Osteoblast (primary cell): ENCODE data around the gene VIT. TPM values are rescaled to one million over a fixed set of nuclear protein-coding genes. Genes with fewer than 3 reads are reported as not detected.

Experiments
- DNase-seq: peaks from one replicate; pipeline ENCODE4 v3.0.0; 2011; ENCODE audit warnings: low spot score, mixed read lengths; ENCODE audit not compliant: insufficient read length; ENCODE audit errors: missing footprints
- H2AFZ ChIP-seq: 2 replicates; pipeline ENCODE4 v1.6.0; 2011; ENCODE audit warnings: mild to moderate bottlenecking, low read length
- H3K27ac ChIP-seq: 2 replicates; pipeline ENCODE4 v1.5.1; 2011; ENCODE audit warnings: mild to moderate bottlenecking, low read depth, low read length, moderate library complexity
- H3K27me3 ChIP-seq: 2 replicates; pipeline ENCODE4 v1.6.0; 2012; ENCODE audit warnings: mild to moderate bottlenecking, control low read depth, inconsistent platforms, low read length, moderate library complexity; ENCODE audit not compliant: insufficient read depth
- H3K36me3 ChIP-seq: 2 replicates; pipeline ENCODE4 v1.5.1; 2011; ENCODE audit warnings: mild to moderate bottlenecking, low read length, control low read depth, moderate library complexity; ENCODE audit not compliant: insufficient read depth
- H3K4me1 ChIP-seq: 2 replicates; pipeline ENCODE4 v1.5.1; 2011; ENCODE audit warnings: mild to moderate bottlenecking, low read length, control low read depth, moderate library complexity; ENCODE audit not compliant: insufficient read depth
- H3K4me2 ChIP-seq: 2 replicates; pipeline ENCODE4 v1.6.0; 2011; ENCODE audit warnings: mild to moderate bottlenecking, low read length; ENCODE audit not compliant: insufficient read depth
- H3K4me3 ChIP-seq: fragments of 200-600 bp; sonication (generic); 3 replicates; pipeline ENCODE4 v1.5.1; 2012; ENCODE audit warnings: mild to moderate bottlenecking, low read length, inconsistent platforms; ENCODE audit not compliant: insufficient read depth
- H3K79me2 ChIP-seq: 2 replicates; pipeline ENCODE4 v1.6.0; 2012; ENCODE audit warnings: mild to moderate bottlenecking, low read length, control low read depth, inconsistent platforms; ENCODE audit not compliant: insufficient read depth
- H3K9me3 ChIP-seq: 2 replicates; pipeline ENCODE4 v1.5.1; 2011; ENCODE audit warnings: low read depth, low read length, control low read depth
- H4K20me1 ChIP-seq: 2 replicates; pipeline ENCODE4 v1.6.0; 2012; ENCODE audit warnings: mild to moderate bottlenecking, low read length, control low read depth; ENCODE audit not compliant: insufficient read depth
- total RNA-seq: library from RNA; depleted of rRNA; stranded (reverse); fragments of >200 nt; gene quantifications from 2 replicates; pipeline ENCODE4 v1.2.3, GENCODE V29; 2012
- TF ChIP-seq, protein P1 (sequence below): IDR thresholded peaks from 2 replicates; pipeline ENCODE4 v1.5.1; 2011; ENCODE audit warnings: mild to moderate bottlenecking, low read depth, low read length, moderate library complexity; ENCODE audit errors: extremely low read depth

The VIT gene
- total RNA-seq, 1 donor: 31.1 TPM

DNA sequence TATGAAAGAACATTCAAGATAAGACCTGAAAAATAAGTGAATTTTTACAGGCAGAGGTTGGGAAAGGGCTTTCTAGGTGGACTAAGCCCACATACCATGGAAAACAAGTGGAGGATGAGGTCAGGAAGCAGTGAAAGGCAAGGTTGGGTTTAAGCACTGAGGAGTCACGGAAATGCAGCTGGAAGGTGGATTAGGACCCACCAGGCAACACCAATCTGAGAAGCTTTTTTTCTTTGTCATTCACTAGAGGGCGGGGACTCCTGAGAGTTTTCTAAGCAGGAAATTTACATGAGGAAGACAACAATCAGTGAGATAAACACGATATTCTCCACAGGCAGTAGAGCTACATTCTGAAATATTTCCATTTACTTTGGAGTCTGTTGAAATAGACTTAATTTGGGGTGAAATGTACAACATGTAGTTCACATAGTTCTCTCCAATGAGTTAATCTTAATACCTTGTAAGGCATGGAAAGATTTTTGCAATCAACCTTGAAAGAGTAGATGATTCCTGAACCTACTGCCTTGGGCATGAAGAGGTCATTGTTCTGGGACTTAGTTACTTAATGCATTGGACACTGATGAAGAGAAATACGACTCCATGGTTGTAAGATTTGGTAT is 40.7 kb downstream of the VIT start:
- TF ChIP-seq, protein P1, sequence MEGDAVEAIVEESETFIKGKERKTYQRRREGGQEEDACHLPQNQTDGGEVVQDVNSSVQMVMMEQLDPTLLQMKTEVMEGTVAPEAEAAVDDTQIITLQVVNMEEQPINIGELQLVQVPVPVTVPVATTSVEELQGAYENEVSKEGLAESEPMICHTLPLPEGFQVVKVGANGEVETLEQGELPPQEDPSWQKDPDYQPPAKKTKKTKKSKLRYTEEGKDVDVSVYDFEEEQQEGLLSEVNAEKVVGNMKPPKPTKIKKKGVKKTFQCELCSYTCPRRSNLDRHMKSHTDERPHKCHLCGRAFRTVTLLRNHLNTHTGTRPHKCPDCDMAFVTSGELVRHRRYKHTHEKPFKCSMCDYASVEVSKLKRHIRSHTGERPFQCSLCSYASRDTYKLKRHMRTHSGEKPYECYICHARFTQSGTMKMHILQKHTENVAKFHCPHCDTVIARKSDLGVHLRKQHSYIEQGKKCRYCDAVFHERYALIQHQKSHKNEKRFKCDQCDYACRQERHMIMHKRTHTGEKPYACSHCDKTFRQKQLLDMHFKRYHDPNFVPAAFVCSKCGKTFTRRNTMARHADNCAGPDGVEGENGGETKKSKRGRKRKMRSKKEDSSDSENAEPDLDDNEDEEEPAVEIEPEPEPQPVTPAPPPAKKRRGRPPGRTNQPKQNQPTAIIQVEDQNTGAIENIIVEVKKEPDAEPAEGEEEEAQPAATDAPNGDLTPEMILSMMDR: no peak
- no peak for DNase-seq
- no peak overlapping the region for H3K27ac ChIP-seq
- no peak overlapping the region for H3K4me3 ChIP-seq
- peaks cover 2% of the 10 kb centered on the region for H3K36me3 ChIP-seq
- no peaks in the 10 kb centered on the region for H4K20me1 ChIP-seq
- H3K4me1 ChIP-seq: peaks cover 2% of the 10 kb centered on the region
- no peaks in the 10 kb centered on the region for H3K9me3 ChIP-seq
- no peaks in the 10 kb centered on the region for H3K79me2 ChIP-seq
- H3K27me3 ChIP-seq: no peaks in the 10 kb centered on the region
- no peak overlapping the region for H2AFZ ChIP-seq
- no peak overlapping the region for H3K4me2 ChIP-seq

DNA sequence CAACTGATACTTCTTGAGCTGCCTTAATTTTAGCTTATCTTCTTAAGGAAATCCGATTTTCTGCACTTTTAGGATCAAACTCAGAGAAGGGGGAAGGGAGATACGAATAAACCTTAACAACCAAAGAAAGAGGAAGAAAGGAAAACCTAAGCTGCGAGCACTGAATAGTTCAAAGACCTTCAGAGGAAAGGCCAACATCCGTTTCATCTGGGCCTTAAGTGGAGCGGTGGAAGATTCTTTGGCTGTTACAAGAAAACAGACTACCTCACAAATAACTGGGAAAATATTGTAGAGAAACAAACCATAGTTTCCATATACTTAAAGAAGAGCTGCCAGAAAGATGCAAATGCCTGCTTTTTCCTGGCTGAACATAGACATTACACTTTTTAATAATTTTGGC is 43.6 kb downstream of the VIT start:
- DNase-seq: no peak
- Histone ChIP-seq H3K79me2 (no peaks in the 10 kb centered on the region), H3K4me1 (no peaks in the 10 kb centered on the region), H3K27ac (no peak overlapping the region), H3K36me3 (no peaks in the 10 kb centered on the region), H2AFZ (no peak overlapping the region), H3K4me3 (no peak overlapping the region), H3K9me3 (no peaks in the 10 kb centered on the region), H3K27me3 (no peaks in the 10 kb centered on the region), H3K4me2 (no peak overlapping the region), H4K20me1 (no peaks in the 10 kb centered on the region)
- TF ChIP-seq, protein P1: no peak

DNA sequence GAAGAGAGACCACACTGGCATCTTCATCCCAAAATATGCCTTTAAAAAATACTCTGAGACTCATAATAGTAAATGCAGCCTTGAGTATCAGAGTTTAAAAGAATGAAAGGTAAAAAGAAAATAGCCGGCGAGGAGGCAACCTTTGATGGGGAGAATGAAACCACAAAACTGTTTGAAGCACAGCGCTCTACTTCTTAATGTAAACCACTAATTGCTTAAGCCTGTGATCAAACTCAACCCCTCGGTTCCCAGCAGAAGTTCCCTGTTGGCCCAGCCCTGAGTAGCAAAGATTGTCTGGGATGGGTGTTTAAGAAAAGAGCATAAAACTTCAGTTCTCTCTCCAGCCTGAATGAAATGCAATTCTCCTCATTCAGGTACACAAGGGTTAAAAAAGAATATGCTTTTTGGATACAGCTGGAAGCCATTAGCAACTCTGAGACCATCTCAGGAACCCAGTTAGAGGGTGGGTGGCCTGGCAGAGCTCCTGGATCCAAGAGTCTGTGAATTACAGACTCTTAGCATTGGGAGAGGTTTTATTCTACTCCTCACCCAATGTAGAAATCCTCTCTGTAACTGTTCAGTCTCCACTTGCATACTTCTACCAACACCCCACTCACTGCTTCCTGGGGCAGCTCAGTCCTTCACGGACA is 44.8 kb downstream of the VIT start:
- TF ChIP-seq, protein P1: no peak
- no peaks in the 10 kb centered on the region for H3K4me1 ChIP-seq
- no peak overlapping the region for H3K27ac ChIP-seq
- H4K20me1 ChIP-seq: no peaks in the 10 kb centered on the region
- H3K36me3 ChIP-seq: no peaks in the 10 kb centered on the region
- H3K9me3 ChIP-seq: no peaks in the 10 kb centered on the region
- H2AFZ ChIP-seq: no peak overlapping the region
- no peak overlapping the region for H3K4me2 ChIP-seq
- DNase-seq: no peak
- no peaks in the 10 kb centered on the region for H3K27me3 ChIP-seq
- no peak overlapping the region for H3K4me3 ChIP-seq
- no peaks in the 10 kb centered on the region for H3K79me2 ChIP-seq

DNA sequence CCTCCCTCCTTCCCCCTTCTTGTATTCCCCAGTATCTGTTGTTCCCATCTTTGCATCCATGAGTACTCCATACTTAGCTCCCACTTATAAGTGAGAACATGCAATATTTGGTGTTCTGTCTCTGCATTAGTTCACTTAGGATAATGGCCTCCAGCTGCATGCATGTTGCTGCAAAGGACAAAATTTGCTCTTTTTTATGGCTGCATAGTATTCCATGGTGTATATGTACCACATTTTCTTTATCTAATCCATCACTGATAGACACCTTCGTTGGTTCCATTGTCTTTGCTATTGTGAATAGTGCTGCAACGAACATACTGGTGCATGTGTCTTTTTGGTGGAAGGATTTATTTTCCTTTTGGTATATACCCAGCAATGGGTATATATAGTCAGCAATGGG is 47.4 kb downstream of the VIT start:
- no peaks in the 10 kb centered on the region for H3K9me3 ChIP-seq
- no peak for DNase-seq
- TF ChIP-seq, protein P1: no peak
- no peaks in the 10 kb centered on the region for H3K79me2 ChIP-seq
- H3K4me3 ChIP-seq: no peak overlapping the region
- no peaks in the 10 kb centered on the region for H4K20me1 ChIP-seq
- no peaks in the 10 kb centered on the region for H3K4me1 ChIP-seq
- H3K4me2 ChIP-seq: no peak overlapping the region
- H2AFZ ChIP-seq: no peak overlapping the region
- H3K27ac ChIP-seq: no peak overlapping the region
- H3K27me3 ChIP-seq: no peaks in the 10 kb centered on the region
- H3K36me3 ChIP-seq: no peaks in the 10 kb centered on the region
